Activated T-helper 1 cell treated with anti-CD3 and anti-CD28 coated beads, Interleukin-12 subunit alpha, Interleukin-12 subunit beta, Interleukin-2, Interleukin-4 antibody, amounts not matched to agents 30 ng/mL and 10 ng/mL and 1 ng/mL, durations not matched to agents 14 hours and 24 hours and 36 hours (primary cell): Measurements from ENCODE around the gene TMA7B. TPM values are rescaled to one million over a fixed set of nuclear protein-coding genes. Genes with fewer than 3 reads are reported as not detected.
A peak's percentile ranks its signal among the peaks of the same experiment; 100 is the strongest.

Source experiments
- DNase-seq: peaks from one replicate; pipeline ENCODE4 v3.0.0; 2021; ENCODE audit warnings: low spot score
- H3K27ac Mint-ChIP-seq: one replicate; pipeline ENCODE4 v1.8.0; 2021; ENCODE audit warnings: mild to moderate bottlenecking, mixed read lengths
- H3K27me3 Mint-ChIP-seq: one replicate; pipeline ENCODE4 v1.8.0; 2022; ENCODE audit warnings: mild to moderate bottlenecking, moderate library complexity, mixed read lengths; ENCODE audit not compliant: insufficient read depth
- H3K36me3 Mint-ChIP-seq: one replicate; pipeline ENCODE4 v1.8.0; 2021; ENCODE audit warnings: low read depth, mixed read lengths
- H3K4me1 Mint-ChIP-seq: one replicate; pipeline ENCODE4 v1.8.0; 2021; ENCODE audit warnings: low read depth, mixed read lengths
- H3K4me3 Mint-ChIP-seq: one replicate; pipeline ENCODE4 v1.8.0; 2021; ENCODE audit warnings: mild to moderate bottlenecking, moderate library complexity, mixed read lengths
- H3K9me3 Mint-ChIP-seq: one replicate; pipeline ENCODE4 v1.8.0; 2021; ENCODE audit warnings: mixed read lengths
- intact Hi-C: fragments of 100-400 bp; cut with micrococcal nuclease; formaldehyde crosslinking; loops from one replicate; pipeline ENCODE4 v1.15.1; 2024
- total RNA-seq: library from RNA; stranded (reverse); gene quantifications from 2 replicates; pipeline ENCODE4 v1.2.3, GENCODE V29; 2022

The TMA7B gene
- total RNA-seq, 1 donor from 2014 or later: 1.7 TPM

DNA sequence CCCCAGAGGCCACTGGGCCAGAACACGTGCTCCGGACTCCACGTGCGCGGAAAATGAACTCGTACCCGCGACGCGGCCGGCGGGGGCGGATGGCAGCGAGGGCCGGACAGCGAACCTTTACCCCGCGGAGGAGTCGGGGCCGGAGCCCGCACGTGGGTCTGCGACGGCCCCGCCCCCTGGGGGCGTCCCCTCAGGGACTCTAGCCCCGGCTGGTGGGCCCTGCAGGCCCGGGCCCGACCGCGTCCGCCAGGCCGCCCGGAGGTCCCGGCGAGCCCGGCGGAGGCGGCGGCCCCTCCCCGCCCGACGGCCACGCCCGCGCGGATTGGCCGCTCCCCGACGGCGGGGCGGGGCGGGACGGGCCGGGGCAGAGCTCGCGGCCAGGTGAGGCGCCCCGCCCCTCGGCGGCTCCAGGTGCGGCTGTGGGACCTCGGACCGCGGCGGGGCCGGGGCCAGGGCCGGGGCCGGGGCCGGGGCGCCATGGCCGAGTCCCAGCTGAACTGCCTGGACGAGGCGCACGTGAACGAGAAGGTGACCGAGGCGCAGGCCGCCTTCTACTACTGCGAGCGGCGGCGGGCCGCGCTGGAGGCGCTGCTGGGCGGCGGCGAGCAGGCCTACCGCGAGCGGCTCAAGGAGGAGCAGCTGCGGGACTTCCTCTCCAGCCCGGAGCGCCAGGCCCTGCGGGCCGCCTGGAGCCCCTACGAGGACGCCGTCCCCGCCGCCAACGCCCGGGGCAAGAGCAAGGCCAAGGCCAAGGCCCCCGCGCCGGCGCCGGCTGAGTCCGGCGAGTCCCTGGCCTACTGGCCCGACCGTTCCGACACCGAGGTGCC lies 34.6 kb downstream of the TMA7B start, which contains the start of gene FAM83F:
FAM83F (plus strand) TSS at position 389 of the 827 bp plus-strand sequence; CDS start at position 478, 89 bp downstream.
- Mint-ChIP-seq H3K27me3 (peaks cover 46% of the 10 kb centered on the region), H3K36me3 (no peaks in the 10 kb centered on the region), H3K9me3 (no peaks in the 10 kb centered on the region), H3K4me3 (peak within 1 kb of the TSS; percentile 57), H3K27ac (peak within 1 kb of the TSS; percentile 26), H3K4me1 (peaks cover 7% of the 10 kb centered on the region)
- peak; percentile 21 for DNase-seq
- intact Hi-C loops: loop anchor here (5.0 kb wide), 1 partner anchor 57 kb away; no protein-coding TSS in a partner anchor

DNA sequence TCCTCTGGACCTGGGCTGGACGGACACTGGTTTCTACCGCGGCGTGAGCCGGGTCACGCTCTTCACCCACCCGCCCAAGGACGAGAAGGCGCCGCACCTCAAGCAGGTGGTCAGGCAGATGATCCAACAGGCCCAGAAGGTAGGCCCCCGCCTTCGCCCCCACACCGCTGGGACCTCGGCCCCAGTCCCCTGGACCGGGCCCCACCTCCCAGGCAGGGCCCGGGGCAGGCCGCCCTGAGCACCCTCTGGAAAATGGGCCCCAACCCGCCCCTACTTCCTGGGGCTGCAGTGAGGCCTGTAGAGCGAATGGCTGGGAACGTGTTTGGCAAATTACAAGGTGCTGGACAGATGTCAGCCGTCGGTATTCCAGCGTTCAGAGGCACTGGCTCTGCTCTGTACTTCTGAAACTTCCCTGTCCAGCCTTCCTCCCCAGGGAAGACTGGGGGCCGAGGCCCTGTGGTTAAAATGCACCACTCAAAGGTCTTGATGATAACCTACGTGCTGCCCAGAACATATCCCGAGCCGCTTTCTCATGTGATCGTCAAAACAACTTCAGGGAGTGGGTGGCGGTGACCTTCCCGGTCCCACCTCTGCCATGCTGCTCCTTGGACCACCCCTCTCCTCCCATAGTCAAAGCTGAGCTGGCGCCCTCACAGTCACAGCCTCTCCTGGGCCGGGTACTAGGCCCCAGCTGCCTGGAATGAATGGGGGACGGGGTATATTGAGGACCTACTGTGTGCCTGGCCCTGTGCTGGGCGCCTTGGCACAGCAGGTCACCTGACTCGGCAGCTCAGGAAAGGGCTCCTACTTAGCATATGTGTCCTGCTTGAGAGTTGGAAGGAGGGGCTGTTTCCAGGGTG lies 35.4 kb downstream of the TMA7B start:
- Mint-ChIP-seq H3K4me3 (peak overlapping the region; percentile 19), H3K27ac (no peak overlapping the region)
- intact Hi-C loops: no loop called here

DNA sequence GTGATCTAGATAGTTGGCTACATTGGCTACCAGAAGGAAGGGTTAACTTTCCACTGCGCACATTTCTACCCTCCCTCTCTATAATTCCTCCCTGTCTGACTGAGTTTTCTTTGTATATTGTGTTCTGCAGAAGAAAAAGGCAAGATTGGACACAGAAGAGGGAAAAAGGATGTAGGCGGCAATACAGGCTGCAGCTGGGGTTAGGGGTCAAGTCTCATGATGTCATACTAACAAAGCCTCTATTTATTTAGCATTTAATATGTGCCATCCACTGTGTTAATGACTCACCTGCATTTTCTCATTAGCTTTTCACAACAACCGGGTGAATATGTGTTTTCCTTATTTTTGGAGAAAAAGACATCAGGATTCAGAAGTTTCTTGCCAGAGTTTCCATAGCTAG lies 36.5 kb downstream of the TMA7B start:
- Mint-ChIP-seq H3K4me3 (no peak overlapping the region), H3K27ac (no peak overlapping the region), H3K36me3 (no peaks in the 10 kb centered on the region), H3K9me3 (no peaks in the 10 kb centered on the region), H3K4me1 (peaks cover 7% of the 10 kb centered on the region), H3K27me3 (peaks cover 44% of the 10 kb centered on the region)
- no peak for DNase-seq
- intact Hi-C loops: no loop called here

More for the DNA sequence above, 35.4 kb downstream of the TMA7B start:
- Mint-ChIP-seq H3K36me3 (no peaks in the 10 kb centered on the region), H3K27me3 (peaks cover 46% of the 10 kb centered on the region), H3K9me3 (no peaks in the 10 kb centered on the region), H3K4me1 (peaks cover 7% of the 10 kb centered on the region)
- DNase-seq: no peak

DNA sequence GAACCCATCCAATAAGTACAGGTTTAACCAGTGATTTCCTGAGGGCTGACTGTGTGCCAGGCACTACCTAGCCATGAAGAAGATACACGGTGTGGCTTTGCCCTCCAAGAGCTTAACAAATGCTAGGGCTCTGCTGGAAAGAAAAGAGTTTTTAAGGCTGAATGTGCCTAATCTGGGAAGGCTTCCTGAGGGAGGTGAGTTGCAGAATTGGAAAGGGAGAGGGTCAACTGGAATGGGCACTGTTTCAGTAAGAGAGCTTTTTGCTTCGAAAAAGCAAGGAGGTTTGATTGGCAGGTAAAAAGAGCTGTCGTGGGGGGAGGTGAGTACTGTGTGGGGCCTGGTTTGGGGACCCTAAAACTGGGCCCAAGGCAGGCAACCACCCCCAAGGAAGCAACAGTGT lies 37.2 kb downstream of the TMA7B start:
- Mint-ChIP-seq H3K27me3 (peaks cover 41% of the 10 kb centered on the region), H3K4me1 (peaks cover 7% of the 10 kb centered on the region), H3K9me3 (no peaks in the 10 kb centered on the region), H3K4me3 (no peak overlapping the region), H3K27ac (no peak overlapping the region), H3K36me3 (no peaks in the 10 kb centered on the region)
- intact Hi-C loops: no loop called here
- no peak for DNase-seq

DNA sequence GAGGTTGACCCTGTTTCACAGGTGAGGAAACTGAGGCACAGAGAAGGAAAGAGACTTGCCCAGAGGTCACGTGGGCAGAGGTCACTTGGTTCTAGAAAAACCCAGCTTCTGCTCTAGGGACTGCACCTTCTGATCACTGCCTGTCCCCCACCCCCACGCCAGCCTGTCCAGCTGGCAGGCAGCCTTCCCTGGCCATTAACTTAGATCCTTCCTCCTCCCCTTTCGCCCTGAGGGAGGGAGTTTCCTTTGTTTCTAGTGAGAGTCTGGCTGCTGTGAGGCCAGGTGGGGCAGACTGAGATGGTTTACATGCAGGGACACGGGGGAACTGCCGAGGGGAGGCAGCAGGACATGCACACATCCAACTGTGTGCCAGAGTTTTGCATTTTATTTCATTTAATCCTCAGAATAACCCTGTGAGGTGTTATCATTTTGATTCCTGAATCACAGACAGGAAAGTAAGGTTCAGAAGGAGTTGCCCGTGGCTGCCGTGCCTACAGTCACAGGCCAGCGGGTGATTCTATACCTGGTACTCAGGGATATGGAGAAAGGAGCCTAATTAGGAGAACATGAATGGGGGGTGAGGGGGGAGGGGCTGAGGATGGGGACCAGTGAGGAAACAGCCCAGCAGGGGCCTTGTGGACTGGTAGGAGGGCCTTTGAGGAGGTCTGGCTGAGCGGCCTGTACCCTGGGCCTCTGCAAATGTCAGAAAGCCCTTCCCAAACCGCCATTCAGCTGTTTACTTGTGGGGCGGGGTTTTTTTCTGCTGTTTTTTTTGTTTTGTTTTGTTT lies 37.9 kb downstream of the TMA7B start:
- peaks cover 39% of the 10 kb centered on the region for H3K27me3 Mint-ChIP-seq
- H3K9me3 Mint-ChIP-seq: no peaks in the 10 kb centered on the region
- no peak overlapping the region for H3K27ac Mint-ChIP-seq
- intact Hi-C loops: no loop called here
- peaks cover 7% of the 10 kb centered on the region for H3K4me1 Mint-ChIP-seq
- no peak overlapping the region for H3K4me3 Mint-ChIP-seq
- H3K36me3 Mint-ChIP-seq: no peaks in the 10 kb centered on the region
- DNase-seq: no peak

DNA sequence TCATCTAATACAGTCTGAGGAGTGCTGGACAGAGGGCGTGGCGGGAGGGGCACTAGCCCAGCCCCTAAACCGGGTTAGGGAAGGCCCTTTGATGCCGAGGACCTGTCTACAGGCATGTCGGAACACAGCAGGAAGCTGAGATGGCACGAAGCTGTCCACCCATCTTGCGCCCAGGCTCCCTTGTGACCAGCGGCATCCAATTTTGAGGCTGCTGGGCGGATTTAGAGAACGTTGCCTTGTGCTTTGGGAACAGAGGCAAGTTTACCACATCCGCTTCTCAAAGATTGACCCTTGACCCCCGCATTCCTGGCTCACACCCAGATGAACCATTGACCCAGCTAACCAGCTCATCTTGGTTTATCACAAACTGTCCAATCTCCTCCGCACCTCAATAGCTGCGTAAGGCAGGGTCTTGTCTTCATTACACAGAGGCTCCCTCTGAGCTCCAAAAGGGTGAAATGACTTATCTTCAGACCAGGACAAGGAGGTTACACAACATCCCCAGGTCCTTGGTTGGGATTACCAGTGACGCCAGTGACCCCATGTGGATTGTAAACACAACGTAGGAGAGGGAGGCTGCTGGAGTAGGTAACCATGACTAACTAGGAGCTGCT lies 39.1 kb downstream of the TMA7B start:
- DNase-seq: no peak
- Mint-ChIP-seq H3K36me3 (no peaks in the 10 kb centered on the region), H3K27ac (no peak overlapping the region)

DNA sequence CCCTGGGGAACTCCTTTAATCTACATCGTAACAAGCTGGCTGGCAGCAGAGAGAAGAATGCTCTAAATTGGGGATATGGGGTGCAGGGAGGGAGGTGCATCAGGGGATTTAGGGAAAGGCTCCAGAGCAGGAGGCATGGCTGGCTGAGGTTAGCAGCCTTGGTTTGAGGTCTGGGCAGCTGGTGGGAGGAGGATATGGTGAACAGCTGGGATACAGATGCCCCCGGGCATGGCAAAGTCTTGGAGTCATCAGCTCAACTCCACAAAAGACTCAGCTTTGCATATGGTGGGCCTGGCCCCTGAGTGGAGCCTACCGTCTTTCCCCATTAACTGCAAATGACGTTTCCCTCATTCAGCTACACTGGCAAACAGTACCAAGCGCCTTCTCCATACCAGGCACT lies 40.0 kb downstream of the TMA7B start:
- DNase-seq: no peak
- Mint-ChIP-seq H3K36me3 (no peaks in the 10 kb centered on the region), H3K4me3 (no peak overlapping the region), H3K27ac (no peak overlapping the region), H3K9me3 (no peaks in the 10 kb centered on the region), H3K4me1 (no peaks in the 10 kb centered on the region), H3K27me3 (peaks cover 30% of the 10 kb centered on the region)
- intact Hi-C loops: no loop called here

More for the DNA sequence above, 39.1 kb downstream of the TMA7B start:
- Mint-ChIP-seq H3K27me3 (peaks cover 30% of the 10 kb centered on the region), H3K4me3 (no peak overlapping the region), H3K9me3 (no peaks in the 10 kb centered on the region), H3K4me1 (peaks cover under 1% of the 10 kb centered on the region)
- intact Hi-C loops: no loop called here

DNA sequence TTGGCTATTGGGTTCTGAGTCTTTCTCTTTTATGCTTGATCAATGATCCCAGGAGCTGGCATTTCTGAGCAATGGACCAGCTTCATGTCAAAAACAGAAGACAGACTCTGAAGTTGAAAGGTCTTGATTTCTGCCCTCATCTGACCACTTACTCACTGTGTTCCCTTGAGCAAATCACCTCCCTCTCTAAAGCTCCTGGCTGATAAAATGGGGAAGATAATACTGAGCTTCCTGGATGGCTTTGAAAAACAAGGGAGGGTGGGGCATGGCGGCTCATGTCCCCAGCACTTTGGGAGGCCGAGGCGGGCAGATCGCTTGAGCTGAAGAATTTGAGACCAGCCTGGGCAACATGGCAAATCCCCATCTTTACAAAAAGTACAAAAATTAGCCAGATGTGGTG lies 40.9 kb downstream of the TMA7B start:
- Mint-ChIP-seq H3K9me3 (no peaks in the 10 kb centered on the region), H3K27ac (no peak overlapping the region), H3K36me3 (no peaks in the 10 kb centered on the region), H3K4me1 (no peaks in the 10 kb centered on the region), H3K4me3 (no peak overlapping the region), H3K27me3 (peaks cover 27% of the 10 kb centered on the region)
- no peak for DNase-seq
- intact Hi-C loops: no loop called here

DNA sequence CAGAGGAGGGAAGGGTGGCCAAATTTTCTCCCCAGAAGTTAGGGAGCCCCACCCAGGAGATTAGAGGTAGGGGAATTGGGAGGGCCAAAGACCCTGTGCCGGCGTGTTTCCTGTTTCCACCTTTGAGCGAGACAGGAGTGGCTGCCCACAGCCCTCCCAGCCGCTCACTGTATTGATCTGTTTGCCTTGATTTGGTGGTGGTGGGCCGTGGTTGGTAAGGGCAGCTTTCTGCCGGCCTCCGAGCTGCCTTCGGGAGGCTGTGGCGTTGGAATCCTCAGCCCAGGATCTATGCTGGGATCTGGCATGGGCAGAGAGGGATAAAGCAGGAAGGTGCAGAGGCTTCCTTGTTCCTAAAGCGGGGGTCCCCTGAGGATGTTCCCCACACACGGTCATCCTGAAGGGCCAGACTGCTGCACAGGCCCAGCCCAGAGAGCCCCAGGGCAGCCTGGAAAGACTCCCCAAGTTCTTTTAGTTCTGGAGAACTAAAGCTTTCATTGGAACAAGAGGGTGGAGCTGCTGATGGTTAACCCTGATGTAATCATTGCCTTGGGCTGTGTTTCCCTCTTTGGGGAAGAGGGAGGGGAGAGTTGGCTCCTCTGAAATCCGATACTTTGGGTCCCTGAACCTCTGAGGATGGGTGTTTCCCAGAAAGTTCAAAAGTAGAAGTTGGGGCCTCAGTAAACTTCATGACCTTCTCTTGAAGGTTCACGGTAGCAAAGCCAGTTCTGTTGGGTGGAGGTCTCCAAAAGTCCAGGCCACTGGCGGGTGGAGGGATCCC lies 41.8 kb downstream of the TMA7B start:
- Mint-ChIP-seq H3K4me3 (no peak overlapping the region), H3K27ac (no peak overlapping the region), H3K36me3 (no peaks in the 10 kb centered on the region), H3K9me3 (no peaks in the 10 kb centered on the region), H3K27me3 (peaks cover 24% of the 10 kb centered on the region), H3K4me1 (no peaks in the 10 kb centered on the region)
- no peak for DNase-seq
- intact Hi-C loops: no loop called here

DNA sequence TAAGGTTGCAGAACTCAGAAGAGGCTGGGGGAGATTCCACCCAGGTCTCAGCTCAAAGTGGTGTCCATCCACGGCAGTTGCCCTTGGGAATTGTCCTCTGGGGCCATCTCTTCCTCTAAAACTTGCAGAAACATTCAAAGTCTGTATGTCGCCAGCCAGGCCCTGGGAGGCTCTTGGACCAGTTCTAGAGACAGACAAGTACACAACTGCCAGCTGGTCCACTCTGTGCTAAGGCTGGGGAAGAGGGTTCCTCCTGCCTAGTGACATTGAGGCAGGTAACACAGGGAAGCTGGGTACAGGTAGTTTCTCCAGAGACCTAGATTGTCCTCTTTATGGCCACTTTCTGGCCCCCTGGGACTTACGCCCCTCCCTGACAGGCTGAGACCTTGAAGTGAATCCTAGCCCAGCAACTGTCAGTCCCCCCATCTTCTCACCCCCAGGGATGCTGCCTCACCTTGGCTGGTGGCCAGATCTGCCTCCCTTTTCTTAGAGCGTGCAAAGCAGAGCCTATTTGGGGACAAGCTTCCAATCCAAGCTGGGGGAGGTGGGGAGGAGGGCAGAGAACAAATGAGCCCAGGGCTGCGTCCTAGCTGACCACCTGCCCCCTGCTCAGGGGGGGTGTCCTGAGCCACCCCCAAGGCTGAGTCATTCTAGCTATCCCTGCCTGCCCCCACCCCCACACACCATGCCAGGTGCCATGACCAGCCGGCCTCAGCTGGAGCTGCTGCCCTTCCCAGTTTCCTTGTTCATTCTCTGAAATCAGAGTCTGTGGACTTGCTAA lies 42.9 kb downstream of the TMA7B start:
- intact Hi-C loops: no loop called here
- DNase-seq: no peak

DNA sequence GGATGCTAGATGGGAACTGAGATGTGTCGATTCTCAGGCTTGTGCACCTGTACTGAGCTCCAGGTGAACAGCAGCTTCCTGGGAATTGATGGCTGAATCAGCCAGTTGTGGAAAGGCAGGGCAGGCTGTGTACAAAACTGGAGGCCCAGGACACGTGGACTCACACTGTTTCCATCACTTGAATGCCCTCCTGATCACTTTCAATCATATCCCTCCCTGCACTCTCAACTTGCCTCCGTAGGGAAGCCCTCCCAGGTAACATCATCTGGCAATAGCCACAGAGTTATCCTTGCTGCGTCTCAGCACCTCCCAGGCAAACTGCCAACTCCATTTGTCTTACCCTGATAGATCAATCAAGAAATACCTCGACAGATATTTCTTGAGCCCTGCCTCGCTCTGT lies 44.6 kb downstream of the TMA7B start:
- no peak for DNase-seq
- intact Hi-C loops: no loop called here
- no peak overlapping the region for H3K4me3 Mint-ChIP-seq
- H3K27me3 Mint-ChIP-seq: peaks cover 22% of the 10 kb centered on the region
- H3K9me3 Mint-ChIP-seq: no peaks in the 10 kb centered on the region
- H3K4me1 Mint-ChIP-seq: no peaks in the 10 kb centered on the region
- H3K36me3 Mint-ChIP-seq: no peaks in the 10 kb centered on the region
- H3K27ac Mint-ChIP-seq: no peak overlapping the region

More for the DNA sequence above, 42.9 kb downstream of the TMA7B start:
- Mint-ChIP-seq H3K27ac (no peak overlapping the region), H3K36me3 (no peaks in the 10 kb centered on the region), H3K27me3 (peaks cover 22% of the 10 kb centered on the region), H3K9me3 (no peaks in the 10 kb centered on the region), H3K4me3 (no peak overlapping the region), H3K4me1 (no peaks in the 10 kb centered on the region)
